Body of pancreas (tissue), 4 donors: Measurements from ENCODE around the gene GPX7.

ENCODE experiments used
- CTCF ChIP-seq, 7 experiments: fragments of 450-650 bp in 4 of 7; fragments of 200-600 bp in 3 of 7; sonication (generic) in 3 of 7; IDR thresholded peaks; one replicate each; pipeline ENCODE4 v1.5.1; 2016 to 2019; ENCODE audit warnings: antibody characterized with exemption in 7 of 7
- POLR2A ChIP-seq, 3 donors: fragments of 450-650 bp; IDR thresholded peaks; one replicate each; pipeline ENCODE4 v1.6.1; 2016; ENCODE audit warnings: antibody characterized with exemption in 3 of 3, mild to moderate bottlenecking in 2 of 3

- TF ChIP-seq POLR2A (IDR thresholded peaks at IDR 0.05), result no peak
- no peak for TF ChIP-seq CTCF (IDR thresholded peaks at IDR 0.05)
These were observed 2.9 kb upstream of the GPX7 start for GRCh38 chr1:52599236-52599635.
